Activated CD4-positive, alpha-beta T cell treated with anti-CD3 and anti-CD28 coated beads for 4 hours (primary cell): Measurements from ENCODE around the gene LINC00237.

Experiments
- DNase-seq, 2 donors: peaks; one replicate each; pipeline ENCODE4 v3.0.0-alpha.2; 2020

The LINC00237 gene

DNA sequence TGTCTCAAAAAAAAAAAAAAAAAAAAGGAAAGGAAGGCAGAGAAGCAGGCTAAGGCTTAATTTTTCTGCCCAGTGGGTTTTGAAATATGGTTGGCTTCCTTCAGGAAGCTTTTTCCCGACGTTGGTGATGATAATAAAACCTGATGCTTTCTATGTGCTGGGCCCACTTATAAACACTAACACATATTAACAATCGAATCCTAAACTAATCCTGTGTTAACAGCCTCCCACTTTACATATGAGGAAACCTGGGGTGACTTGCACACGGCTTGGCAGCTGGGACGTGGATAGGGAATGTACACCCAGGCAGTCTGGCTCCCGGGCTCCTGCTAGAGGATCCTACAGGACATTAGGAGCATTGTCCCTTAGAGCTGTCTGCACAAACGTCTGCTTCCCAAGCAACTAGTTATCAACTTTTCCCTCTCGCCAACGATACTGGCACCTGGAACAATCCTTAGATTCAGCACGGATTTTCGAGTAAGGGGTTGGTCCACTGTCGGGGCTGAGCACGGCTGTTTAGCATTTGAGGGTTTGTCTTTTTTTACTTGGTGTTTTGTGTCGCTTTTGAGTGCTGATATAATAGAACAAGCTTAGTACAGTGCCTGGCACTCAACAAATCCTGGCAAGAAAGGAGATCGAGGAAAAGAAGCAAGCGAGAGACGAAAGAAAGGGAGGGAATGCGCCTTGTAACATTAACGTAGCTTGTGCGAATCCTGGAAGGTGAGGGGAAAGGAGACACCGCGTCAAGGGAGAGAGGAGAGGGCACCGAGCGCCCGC lies 19.1 kb upstream of the LINC00237 start:
- no peak for DNase-seq

DNA sequence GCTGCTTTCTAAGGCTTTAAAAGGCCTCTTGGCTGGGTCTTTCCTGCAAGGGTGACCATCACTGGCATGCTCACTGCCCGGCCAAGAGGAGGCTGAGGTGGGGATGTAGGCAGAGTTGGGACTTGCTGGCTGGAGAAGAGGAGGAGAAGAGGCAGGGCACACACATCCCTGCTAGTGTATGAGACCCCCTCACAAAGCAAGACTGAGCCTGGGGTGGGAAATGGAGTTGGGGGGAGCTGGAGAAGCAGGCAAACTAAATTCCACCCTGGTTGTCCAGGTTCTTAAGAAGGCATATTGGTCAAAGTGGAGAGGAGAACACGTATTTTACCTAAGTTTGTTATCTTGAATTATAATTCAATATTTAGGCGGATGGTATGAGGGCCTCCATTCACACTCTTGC lies 18.0 kb upstream of the LINC00237 start:
- DNase-seq: no peak

DNA sequence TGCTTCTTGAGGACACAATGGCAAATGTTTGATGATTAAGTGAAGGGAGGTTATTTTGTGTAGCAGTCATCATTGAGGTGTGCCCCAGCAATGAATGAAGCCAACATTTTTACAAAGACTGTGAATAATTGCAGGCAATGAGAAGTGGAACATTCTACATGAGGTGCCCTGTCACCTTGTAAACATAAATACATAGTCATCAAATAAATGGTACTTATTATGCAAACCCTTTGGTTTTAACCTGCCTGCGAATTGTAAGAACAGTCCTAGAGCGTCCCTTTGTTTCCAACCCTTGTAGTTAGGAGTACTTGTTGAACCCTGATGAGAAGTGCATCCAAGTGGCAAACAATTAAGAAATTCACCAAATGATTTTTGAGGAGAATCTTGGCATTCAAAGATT lies 12.6 kb upstream of the LINC00237 start:
- no peak for DNase-seq

DNA sequence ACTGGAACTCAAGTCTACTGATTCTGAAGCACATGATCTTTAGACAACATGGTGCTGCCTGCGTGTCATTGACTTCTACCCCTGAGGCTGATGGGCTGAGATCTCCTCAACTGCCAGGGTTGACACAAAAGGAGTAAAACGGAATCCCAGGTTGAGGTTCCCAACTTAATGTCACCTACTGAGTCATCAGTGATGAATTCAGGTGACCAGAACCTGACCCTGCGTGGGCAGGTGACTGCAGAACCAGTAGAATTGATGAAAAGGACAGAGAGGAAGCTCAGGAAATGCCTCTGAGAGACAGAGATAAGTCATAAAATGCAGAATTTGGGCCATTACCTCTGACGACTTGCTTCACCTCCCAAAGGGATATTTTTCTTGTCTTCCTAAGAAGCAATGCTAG lies 12.0 kb upstream of the LINC00237 start:
- DNase-seq: no peak

DNA sequence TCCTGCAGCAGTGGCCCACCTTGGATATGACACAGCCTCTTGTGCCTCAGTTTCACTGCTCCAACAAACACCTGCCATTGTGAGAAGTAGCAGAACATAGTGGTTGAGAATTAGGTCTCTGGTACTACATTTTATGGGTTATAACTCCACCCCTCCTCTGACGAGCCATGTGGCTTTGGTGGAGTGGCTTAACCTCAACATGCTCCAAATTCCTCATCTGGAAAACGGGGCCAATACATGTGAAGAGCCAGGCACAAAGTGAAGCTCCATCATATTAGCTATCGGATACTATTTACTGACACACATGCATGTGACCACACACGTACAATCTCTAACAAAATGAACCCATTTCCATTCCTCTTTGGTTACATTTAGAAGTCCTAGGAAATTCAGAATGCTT lies 11.4 kb upstream of the LINC00237 start:
- no peak for DNase-seq

DNA sequence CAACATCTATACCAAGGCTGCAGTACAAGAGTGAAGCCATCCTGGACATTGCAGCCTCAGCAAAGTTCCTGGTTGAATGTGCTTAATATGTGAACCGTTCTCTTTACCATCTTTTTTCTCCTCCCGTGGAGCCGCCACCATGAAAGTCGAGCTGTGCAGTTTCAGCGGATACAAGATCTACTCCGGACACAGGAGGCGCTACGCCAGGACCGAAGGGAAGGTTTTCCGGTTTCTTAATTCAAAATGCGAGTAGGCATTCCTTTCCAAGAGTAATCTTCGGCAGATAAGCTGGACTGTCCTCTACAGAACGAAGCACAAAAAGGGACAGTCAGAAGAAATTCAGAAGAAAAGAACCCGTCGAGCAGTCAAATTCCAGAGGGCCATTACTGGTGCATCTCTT lies 8.4 kb upstream of the LINC00237 start:
- DNase-seq: no peak

DNA sequence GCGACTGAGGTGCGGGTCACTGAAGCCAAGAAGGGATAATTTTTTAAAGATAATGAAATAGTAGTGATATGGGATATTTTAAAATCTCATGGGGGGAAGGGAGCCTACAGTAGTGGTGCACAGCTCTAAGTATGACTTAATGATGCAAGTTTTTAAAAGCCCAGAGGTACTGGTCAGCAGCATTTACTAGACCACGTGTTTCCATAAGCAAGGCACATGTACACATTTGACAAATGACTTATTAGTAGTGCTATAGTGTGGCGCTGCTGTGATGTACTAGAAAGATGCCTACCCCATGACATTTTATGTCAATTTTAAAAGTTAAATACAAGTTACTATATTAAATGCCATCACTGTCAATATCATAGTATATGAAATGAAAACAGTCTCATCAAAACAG lies 7.5 kb upstream of the LINC00237 start:
- DNase-seq: no peak

GRCh38 chr20:21111416-21111815 lies 5.3 kb upstream of the LINC00237 start:
- DNase-seq: no peak

DNA sequence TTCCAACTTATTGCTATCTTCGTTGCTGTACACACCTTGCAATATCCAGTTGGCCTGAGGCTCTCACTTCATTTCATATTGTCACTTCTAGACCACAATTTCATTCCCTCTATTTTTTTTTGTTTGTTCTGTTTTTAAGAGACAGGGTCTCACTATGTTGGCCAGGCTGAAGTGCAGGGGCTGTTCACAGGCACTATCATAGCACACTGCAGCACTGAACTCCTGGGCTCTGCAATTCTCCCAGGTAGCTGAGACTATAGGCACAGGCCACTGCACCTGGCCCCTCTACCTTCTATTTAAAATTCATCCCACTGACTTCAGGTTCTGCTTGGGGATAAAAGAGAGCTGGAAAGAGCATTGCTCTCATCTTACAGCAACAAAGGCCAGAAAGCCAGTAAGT lies 4.7 kb upstream of the LINC00237 start:
- no peak for DNase-seq

- DNase-seq: no peak
Observed at GRCh38 chr20:21109144-21109543, 3.0 kb upstream of the LINC00237 start.

GRCh38 chr20:21105429-21106170 lies 558 bp downstream of the LINC00237 start:
- DNase-seq: no peak

- DNase-seq: no peak
Observed at GRCh38 chr20:21104921-21105320, 1.2 kb downstream of the LINC00237 start.

- DNase-seq: no peak
Observed at GRCh38 chr20:21104466-21104761, 1.7 kb downstream of the LINC00237 start.

DNA sequence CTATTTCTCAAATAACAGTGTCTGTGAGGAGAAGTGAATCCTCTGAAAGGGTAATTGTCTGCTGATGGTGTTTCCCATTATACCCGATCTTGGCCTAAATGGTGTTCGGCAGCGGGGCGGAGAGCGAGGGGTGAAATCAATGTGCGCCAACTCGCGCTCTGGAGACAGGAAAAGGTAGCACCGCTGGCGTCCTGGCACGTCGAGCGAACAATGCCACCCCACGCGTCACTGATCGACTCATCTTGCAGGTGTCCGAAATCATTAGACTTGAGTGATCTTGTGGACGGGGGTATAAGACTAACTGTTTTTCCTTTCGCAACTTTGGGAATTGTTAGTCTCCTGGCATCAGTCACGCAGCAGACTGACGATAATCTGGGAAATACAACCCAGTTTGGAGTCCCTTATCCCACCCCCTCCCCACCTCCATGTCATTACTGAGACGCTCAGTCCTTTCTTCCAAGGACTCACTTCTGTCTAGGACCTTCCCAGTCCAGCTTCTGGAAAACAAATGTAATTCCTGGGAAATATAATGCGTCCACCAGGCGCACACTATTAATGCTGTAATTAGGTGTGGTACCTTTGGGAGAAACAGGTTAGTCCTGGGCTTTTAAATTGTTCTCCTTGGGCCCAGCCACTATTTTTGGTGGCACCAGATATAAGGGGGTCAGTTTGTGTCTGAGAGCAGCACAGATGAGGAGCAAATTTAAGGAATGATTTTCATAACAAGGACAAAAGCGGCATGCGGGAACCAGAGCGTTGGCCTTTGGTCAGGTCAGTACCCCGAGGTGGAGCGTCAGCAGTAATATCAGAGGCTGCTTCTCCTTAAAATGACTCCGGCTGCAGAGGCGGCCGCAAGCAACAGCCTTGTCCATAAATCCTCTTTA lies 2.3 kb downstream of the LINC00237 start:
- no peak for DNase-seq

GRCh38 chr20:21102603-21103311 lies 3.4 kb downstream of the LINC00237 start:
- DNase-seq: no peak

GRCh38 chr20:21101932-21102575 lies 4.1 kb downstream of the LINC00237 start:
- no peak for DNase-seq

DNA sequence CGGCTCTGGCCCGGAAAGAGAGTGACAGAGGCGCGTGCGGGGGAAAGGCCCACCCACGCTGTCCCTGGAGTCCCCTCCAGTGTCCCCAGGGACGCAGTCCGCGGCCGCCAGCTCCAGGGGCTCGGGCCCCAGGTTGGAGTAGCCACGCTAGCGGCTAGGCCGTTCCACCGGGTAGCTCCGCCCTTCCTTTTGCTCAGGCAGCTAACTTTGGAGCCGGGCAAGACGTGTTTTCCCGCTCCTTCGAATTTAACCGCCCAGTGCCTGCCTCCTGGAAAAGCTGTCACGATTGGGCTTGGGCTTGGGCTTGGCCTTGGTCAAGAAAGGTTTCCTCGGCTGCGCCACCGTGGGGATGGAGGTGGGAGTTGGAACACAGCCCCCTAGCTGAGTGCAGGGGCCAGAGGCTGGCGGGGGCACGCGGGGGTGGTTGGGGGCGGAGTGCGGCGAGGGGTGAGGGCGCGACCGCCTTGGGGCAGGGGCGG lies 4.7 kb downstream of the LINC00237 start:
- no peak for DNase-seq

- no peak for DNase-seq
Observed at GRCh38 chr20:21100578-21101452, 5.3 kb downstream of the LINC00237 start.

GRCh38 chr20:21099751-21100577 lies 6.2 kb downstream of the LINC00237 start:
- DNase-seq: no peak

DNA sequence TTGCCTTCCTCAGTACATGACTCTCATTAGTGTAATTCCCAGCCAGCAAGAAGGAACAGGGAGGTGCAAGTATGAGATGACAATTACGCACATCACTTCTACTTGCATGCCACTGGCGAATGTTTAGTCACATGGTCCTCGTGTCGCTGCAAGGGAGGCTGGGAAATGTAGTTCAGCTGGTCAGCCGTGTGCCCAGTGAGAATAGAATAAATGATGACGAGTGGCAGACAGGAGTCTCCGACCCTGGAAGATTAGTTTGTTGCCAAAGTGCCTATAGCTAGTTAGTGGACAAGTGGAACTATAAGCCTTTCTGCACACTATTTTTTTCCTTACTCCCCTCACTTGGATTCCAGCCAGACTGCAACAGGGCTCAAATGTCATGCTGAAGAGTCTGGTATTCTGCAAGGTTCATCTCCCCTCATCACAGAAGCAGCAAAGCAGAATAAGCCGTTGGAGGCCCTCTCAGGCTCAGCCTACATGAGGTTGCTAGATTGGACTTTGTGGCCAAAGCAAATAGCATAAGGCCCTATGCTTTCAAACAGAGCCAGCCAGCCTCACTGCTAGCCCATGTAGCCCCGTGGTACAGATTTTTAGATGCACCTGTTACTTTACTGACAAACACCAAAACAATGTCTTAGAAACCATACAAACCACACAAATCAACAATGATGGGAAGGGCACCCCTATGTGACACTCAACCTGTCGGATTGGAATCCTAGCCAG lies 9.7 kb downstream of the LINC00237 start:
- no peak for DNase-seq
